GM12878 (cell line): Measurements from ENCODE around the gene TRIM43B.
"Not testable (repeated sequence)": the region's sequence is repeated elsewhere in the genome, so short reads cannot be mapped to it uniquely, and the experiment has no call there.

Source experiments
- DPF2 ChIP-seq: fragments of 450-650 bp; IDR thresholded peaks from 2 replicates; pipeline ENCODE4 v1.6.1; 2017; ENCODE audit warnings: mild to moderate bottlenecking
- TF ChIP-seq, protein P1 (sequence below): IDR thresholded peaks from 2 replicates; pipeline ENCODE4 v1.6.1; 2011; ENCODE audit warnings: mild to moderate bottlenecking, low read depth, low read length, moderate library complexity; ENCODE audit not compliant: insufficient replicate concordance

DNA sequence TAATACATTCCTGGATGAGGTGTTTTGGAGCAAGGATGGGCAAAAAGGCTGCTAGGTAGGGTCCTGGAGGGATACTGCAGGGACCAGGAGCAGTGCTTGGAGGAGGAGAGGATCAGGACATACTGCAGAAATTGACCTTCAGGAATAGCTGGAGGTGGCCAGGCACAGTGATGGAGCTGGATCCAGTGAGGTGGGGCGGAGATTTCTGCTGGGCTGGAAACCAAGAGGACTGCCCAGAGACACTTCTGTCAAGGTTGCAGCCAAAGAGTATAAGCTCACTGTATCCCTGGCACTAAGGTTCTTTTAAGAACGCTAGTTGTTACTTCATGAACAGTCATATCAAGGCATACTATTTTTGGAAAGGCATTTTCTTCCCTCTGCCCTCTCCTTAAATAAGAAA is 39.2 kb downstream of the TRIM43B start:
- TF ChIP-seq, protein P1, sequence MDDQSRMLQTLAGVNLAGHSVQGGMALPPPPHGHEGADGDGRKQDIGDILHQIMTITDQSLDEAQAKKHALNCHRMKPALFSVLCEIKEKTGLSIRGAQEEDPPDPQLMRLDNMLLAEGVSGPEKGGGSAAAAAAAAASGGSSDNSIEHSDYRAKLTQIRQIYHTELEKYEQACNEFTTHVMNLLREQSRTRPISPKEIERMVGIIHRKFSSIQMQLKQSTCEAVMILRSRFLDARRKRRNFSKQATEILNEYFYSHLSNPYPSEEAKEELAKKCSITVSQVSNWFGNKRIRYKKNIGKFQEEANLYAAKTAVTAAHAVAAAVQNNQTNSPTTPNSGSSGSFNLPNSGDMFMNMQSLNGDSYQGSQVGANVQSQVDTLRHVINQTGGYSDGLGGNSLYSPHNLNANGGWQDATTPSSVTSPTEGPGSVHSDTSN: not testable (repeated sequence)
- not testable (repeated sequence) for TF ChIP-seq DPF2
